Lower leg skin (tissue), 4 donors: ENCODE results near the gene PTPRN2. TPM values are rescaled to one million over a fixed set of nuclear protein-coding genes. Genes with fewer than 3 reads are reported as not detected.

Source experiments
- DNase-seq, 2 donors: peaks; one replicate each; pipeline ENCODE4 v3.0.0-alpha.2; 2019; ENCODE audit warnings: low spot score in 2 of 2
- H3K4me3 ChIP-seq: fragments of 200-600 bp; sonication (generic); 2 replicates; pipeline ENCODE4 v1.5.1; 2017; ENCODE audit warnings: mild to moderate bottlenecking, low read depth; ENCODE audit not compliant: poor library complexity, severe bottlenecking
- CTCF ChIP-seq, 3 donors: fragments of 450-650 bp; IDR thresholded peaks; one replicate each; pipeline ENCODE4 v1.5.1; 2016; ENCODE audit warnings: antibody characterized with exemption in 3 of 3, mild to moderate bottlenecking in 3 of 3, moderate library complexity in 2 of 3
- POLR2A ChIP-seq, 2 donors: fragments of 450-650 bp; IDR thresholded peaks; one replicate each; pipeline ENCODE4 v1.6.1; 2016 to 2017; ENCODE audit warnings: antibody characterized with exemption in 2 of 2, mild to moderate bottlenecking in 1 of 2, moderate library complexity in 1 of 2
- WGBS, 2 donors: methylation state at CpG; one replicate each; pipeline ENCODE4 v1.1.5; 2018; 5-methylcytosine and 5-hydroxymethylcytosine counted together
- intact Hi-C: fragments of 100-400 bp; cut with DNase I; formaldehyde crosslinking; loops from one replicate; pipeline ENCODE4 v1.15.0; 2023; ENCODE audit warnings: low total_unique reads
- total RNA-seq, 4 donors: library from RNA; depleted of rRNA; stranded (reverse); fragments of >200 nt; gene quantifications; one replicate each; pipeline ENCODE4 v1.1.0, GENCODE V29; 2016

The PTPRN2 gene
- total RNA-seq, 4 donors from 2014 or later = 0.11 to 1.6 (median 0.92) TPM

- DNase-seq = no peak
Measured at GRCh38 chr7:158396301-158396905, 191.2 kb downstream of the PTPRN2 start.

GRCh38 chr7:158395780-158396278 lies 191.8 kb downstream of the PTPRN2 start:
- H3K4me3 ChIP-seq = no peak overlapping the region
- WGBS, 2 donors = 74 to 78% methylated on average over 19 to 28 of the region's 28 CpGs
- TF ChIP-seq POLR2A (IDR thresholded peaks at IDR 0.05) (no peak), CTCF (IDR thresholded peaks at IDR 0.05) (no peak)
- DNase-seq = no peak
- intact Hi-C loops = loop anchor here (10.0 kb wide), 1 partner anchor 961 kb away; no protein-coding TSS in a partner anchor

More at GRCh38 chr7:158396301-158396905, 191.2 kb downstream of the PTPRN2 start:
- WGBS, 2 donors = 63 to 65% methylated on average over 17 of the region's 17 CpGs
- intact Hi-C loops = loop anchor here (10.0 kb wide), 1 partner anchor 962 kb away; no protein-coding TSS in a partner anchor
- H3K4me3 ChIP-seq = no peak overlapping the region
- TF ChIP-seq CTCF (IDR thresholded peaks at IDR 0.05) = no peak
- no peak for TF ChIP-seq POLR2A (IDR thresholded peaks at IDR 0.05)

GRCh38 chr7:158395349-158395748 lies 192.3 kb downstream of the PTPRN2 start:
- TF ChIP-seq CTCF (IDR thresholded peaks at IDR 0.05) = no peak
- TF ChIP-seq POLR2A (IDR thresholded peaks at IDR 0.05) = no peak
- no peak overlapping the region for H3K4me3 ChIP-seq
- intact Hi-C loops = loop anchor here (10.0 kb wide), 1 partner anchor 961 kb away; no protein-coding TSS in a partner anchor
- DNase-seq = no peak
- whole genome bisulfite sequencing, 2 donors = 94% methylated on average over 17 of the region's 46 CpGs; no CpG with 5 or more reads in 1 of the 2 donors

GRCh38 chr7:158394936-158395335 lies 192.7 kb downstream of the PTPRN2 start:
- WGBS, 2 donors = 34 to 41% methylated on average over 11 to 12 of the region's 25 CpGs
- intact Hi-C loops = loop anchor here (10.0 kb wide), 1 partner anchor 960 kb away; no protein-coding TSS in a partner anchor
- no peak for DNase-seq
- H3K4me3 ChIP-seq = no peak overlapping the region
- TF ChIP-seq POLR2A (IDR thresholded peaks at IDR 0.05) = no peak

- no peak for DNase-seq
- 72 to 90% methylated on average over 15 to 16 of the region's 16 CpGs for WGBS, 2 donors
- no peak overlapping the region for H3K4me3 ChIP-seq
- TF ChIP-seq POLR2A (IDR thresholded peaks at IDR 0.05) (no peak), CTCF (IDR thresholded peaks at IDR 0.05) (no peak)
- intact Hi-C loops = loop anchor here (10.0 kb wide), 1 partner anchor 959 kb away; no protein-coding TSS in a partner anchor
Measured at GRCh38 chr7:158393926-158394625, 193.5 kb downstream of the PTPRN2 start.

- no peak for DNase-seq
- intact Hi-C loops = loop anchor here (10.0 kb wide), 1 partner anchor 957 kb away; no protein-coding TSS in a partner anchor
- no peak for TF ChIP-seq POLR2A (IDR thresholded peaks at IDR 0.05)
- TF ChIP-seq CTCF (IDR thresholded peaks at IDR 0.05) = no peak
- no peak overlapping the region for H3K4me3 ChIP-seq
- 81 to 90% methylated on average over 8 to 10 of the region's 11 CpGs for WGBS, 2 donors
Measured at GRCh38 chr7:158392251-158392650, 195.4 kb downstream of the PTPRN2 start.
